Nephron progenitor cell (in vitro differentiated cells): ENCODE results near the gene CENPA.

Experiments
- DNase-seq: peaks from one replicate; pipeline ENCODE4 v3.0.0; 2021
- H3K27ac Mint-ChIP-seq: 2 replicates; pipeline ENCODE4 v1.8.0; 2021; ENCODE audit warnings: mild to moderate bottlenecking, moderate library complexity, mixed read lengths
- H3K27me3 Mint-ChIP-seq: 2 replicates; pipeline ENCODE4 v1.8.0; 2021; ENCODE audit warnings: mild to moderate bottlenecking, low read depth, mixed read lengths; ENCODE audit not compliant: poor library complexity
- H3K36me3 Mint-ChIP-seq: 2 replicates; pipeline ENCODE4 v1.8.0; 2021; ENCODE audit warnings: low read depth, mixed read lengths
- H3K4me1 Mint-ChIP-seq: 2 replicates; pipeline ENCODE4 v1.8.0; 2021; ENCODE audit warnings: mixed read lengths
- H3K4me3 Mint-ChIP-seq: 2 replicates; pipeline ENCODE4 v1.8.0; 2021; ENCODE audit warnings: mild to moderate bottlenecking, moderate library complexity, mixed read lengths
- H3K9me3 Mint-ChIP-seq: 2 replicates; pipeline ENCODE4 v1.8.0; 2021; ENCODE audit warnings: mild to moderate bottlenecking, moderate library complexity, mixed read lengths
- TF ChIP-seq, protein P1 (sequence below): fragments of 200-600 bp; sonication (generic); IDR thresholded peaks from 2 replicates; pipeline ENCODE4 v1.5.0; 2021; ENCODE audit warnings: antibody characterized with exemption

Gene CENPA

DNA sequence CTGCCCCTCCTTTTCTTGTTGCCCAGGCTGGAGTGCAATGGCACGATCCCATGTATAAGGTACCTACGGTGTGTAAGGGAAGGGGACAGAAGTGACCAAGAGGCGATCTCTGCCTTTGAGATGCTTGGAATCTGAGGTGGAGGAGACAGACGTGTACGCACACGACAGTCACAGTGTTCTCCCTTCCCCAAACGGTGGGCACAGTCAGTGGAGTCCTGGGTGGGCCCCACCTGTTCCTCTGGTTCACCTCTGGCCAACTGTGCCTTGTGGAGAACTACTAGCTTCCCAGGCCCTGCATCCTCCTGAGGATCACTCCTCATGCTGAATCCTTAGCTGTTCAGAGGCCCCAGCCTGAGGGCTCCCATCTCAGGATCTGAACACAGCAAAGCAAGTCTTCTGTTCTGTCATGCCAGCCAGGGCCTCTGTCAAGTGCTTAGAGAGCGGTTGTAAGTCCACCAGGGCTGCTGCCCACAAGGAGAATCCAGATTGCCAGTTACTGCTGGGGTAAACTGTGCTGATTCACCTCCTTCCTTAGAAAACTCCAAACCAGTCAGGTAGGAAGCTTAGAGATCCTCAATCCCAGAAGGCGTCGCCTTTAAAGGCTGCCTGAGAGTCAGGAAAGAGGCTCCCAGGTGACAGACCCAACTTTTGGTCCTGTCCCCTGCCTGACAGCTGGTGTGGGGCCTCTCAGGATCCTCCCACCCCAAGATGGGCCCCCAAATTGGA, 20.2 kb upstream of the CENPA start:
- Mint-ChIP-seq H3K27me3 (no peaks in the 10 kb centered on the region), H3K27ac (no peak overlapping the region), H3K9me3 (no peaks in the 10 kb centered on the region), H3K4me1 (peaks cover 41% of the 10 kb centered on the region), H3K4me3 (peak overlapping the region; percentile 88), H3K36me3 (no peaks in the 10 kb centered on the region)
- no peak for DNase-seq
- TF ChIP-seq, protein P1, sequence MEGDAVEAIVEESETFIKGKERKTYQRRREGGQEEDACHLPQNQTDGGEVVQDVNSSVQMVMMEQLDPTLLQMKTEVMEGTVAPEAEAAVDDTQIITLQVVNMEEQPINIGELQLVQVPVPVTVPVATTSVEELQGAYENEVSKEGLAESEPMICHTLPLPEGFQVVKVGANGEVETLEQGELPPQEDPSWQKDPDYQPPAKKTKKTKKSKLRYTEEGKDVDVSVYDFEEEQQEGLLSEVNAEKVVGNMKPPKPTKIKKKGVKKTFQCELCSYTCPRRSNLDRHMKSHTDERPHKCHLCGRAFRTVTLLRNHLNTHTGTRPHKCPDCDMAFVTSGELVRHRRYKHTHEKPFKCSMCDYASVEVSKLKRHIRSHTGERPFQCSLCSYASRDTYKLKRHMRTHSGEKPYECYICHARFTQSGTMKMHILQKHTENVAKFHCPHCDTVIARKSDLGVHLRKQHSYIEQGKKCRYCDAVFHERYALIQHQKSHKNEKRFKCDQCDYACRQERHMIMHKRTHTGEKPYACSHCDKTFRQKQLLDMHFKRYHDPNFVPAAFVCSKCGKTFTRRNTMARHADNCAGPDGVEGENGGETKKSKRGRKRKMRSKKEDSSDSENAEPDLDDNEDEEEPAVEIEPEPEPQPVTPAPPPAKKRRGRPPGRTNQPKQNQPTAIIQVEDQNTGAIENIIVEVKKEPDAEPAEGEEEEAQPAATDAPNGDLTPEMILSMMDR, result no peak

DNA sequence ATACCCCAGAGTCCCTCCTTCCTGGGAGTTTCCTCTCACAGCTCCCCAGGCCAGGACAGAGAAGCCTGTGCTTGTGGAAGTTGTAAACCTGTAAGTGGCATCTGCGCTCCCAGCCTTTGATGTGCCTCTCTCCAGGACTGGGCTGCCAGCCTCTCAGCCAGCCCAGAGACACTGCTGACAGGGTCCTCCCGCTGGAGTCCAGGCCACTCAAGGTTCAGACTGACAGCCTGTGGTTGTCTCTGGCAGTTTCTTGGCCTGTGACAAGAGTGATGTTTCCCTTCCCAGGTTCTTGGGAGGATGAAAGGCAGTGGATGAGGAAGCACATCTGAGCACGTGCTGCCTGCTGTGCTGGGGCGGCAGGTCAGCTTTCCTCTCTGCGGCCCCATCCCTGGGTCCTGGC, 18.7 kb upstream of the CENPA start:
- Mint-ChIP-seq H3K27ac (no peak overlapping the region), H3K27me3 (peaks cover 7% of the 10 kb centered on the region), H3K36me3 (no peaks in the 10 kb centered on the region), H3K9me3 (no peaks in the 10 kb centered on the region), H3K4me1 (peaks cover 46% of the 10 kb centered on the region), H3K4me3 (no peak overlapping the region)
- TF ChIP-seq, protein P1, result no peak
- DNase-seq, result no peak

DNA sequence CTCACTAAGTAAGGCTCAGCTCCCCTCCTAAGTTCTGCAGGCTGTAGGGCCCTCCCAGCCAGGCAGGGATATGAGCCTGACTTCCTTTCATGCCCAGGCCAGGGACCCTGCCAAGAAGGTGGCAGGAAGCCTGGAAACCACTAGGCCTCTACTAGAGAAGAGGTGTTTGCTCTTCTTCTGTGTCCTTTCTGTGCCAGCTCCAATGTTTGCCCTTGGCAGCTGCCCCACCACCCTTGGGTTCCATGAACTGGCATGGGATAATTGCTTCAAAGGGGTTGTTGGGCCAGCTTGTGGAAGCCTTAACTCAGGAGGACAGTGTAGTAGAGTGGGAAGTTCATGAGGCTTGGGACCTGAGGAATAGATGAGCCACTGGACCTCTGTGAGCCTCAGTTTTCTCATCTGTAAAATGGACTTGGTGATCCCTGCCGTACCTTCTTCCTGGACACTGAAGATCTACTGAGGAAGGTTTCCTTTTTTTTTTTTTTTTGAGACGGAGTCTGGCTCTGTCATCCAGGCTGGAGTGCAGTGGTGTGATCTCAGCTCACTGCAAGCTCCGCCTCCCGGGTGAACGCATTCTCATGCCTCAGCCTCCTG, 17.9 kb upstream of the CENPA start:
- Mint-ChIP-seq H3K4me1 (peaks cover 53% of the 10 kb centered on the region), H3K27ac (no peak overlapping the region), H3K36me3 (no peaks in the 10 kb centered on the region), H3K4me3 (no peak overlapping the region), H3K9me3 (no peaks in the 10 kb centered on the region), H3K27me3 (peaks cover 7% of the 10 kb centered on the region)
- no peak for DNase-seq
- TF ChIP-seq, protein P1, result no peak

DNA sequence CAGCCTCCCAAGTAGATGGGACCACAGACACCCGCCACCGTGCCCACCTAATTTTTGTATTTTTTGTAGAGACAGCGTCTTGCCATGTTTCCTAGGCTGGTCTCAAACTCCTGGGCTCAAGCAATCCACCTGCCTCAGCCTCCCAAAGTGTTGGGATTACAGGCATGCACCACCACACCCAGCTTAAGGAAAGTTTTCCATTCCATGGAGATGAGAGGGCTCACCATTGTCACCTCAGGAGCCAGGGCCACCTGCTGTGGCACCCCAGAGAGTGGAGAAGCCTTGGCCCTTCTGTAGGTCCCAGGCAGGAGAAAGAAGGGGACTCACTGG, 17.1 kb upstream of the CENPA start:
- peak overlapping the region; percentile 86 for H3K27ac Mint-ChIP-seq
- no peaks in the 10 kb centered on the region for H3K9me3 Mint-ChIP-seq
- peaks cover 7% of the 10 kb centered on the region for H3K27me3 Mint-ChIP-seq
- TF ChIP-seq, protein P1, result no peak
- DNase-seq, result no peak
- H3K4me3 Mint-ChIP-seq, result no peak overlapping the region
- H3K36me3 Mint-ChIP-seq, result no peaks in the 10 kb centered on the region
- peaks cover 47% of the 10 kb centered on the region for H3K4me1 Mint-ChIP-seq

DNA sequence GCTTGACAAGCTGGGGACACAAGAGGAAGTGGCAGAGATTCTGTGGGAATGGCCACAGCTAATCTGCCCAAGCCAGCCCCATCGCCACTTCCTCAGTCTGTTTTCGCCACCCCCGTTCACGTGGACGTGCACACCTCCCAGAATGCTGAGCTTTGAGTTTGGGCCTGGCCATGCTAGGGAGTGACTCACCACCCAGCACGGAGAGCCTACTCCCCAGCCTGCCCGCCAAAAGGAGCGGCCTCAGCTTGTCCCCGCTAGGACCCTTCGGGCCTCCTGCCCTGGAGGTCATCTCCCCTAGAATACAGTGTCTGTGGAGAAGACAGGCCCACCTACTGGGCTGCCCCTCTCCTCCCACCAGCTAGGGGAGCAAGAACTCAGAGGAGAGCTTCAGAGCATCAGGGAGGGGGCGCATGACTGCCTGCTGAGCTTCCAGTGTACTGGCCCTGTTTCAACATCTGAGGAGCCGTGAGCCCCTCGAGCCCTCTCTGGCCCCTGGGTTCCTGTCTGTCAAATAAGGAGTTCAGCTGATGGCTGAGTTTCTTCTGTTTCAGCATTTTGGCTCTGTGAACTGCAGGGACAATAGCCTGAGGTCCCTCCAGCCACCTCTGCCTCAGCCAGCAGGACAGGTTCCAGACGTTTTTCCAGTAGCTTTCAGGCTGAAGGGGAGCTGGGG, 16.6 kb upstream of the CENPA start:
- Mint-ChIP-seq H3K36me3 (no peaks in the 10 kb centered on the region), H3K4me3 (no peak overlapping the region), H3K27ac (peak overlapping the region; percentile 86), H3K4me1 (peaks cover 50% of the 10 kb centered on the region), H3K9me3 (no peaks in the 10 kb centered on the region), H3K27me3 (peaks cover 7% of the 10 kb centered on the region)
- DNase-seq, result no peak
- TF ChIP-seq, protein P1, result no peak
